ENCODE results near the gene ACKR2. TPM values are rescaled to one million over a fixed set of nuclear protein-coding genes. Genes with fewer than 3 reads are reported as not detected.

Gene ACKR2
- total RNA-seq, 1 donor from 2014 or later = 0.64 TPM

DNA sequence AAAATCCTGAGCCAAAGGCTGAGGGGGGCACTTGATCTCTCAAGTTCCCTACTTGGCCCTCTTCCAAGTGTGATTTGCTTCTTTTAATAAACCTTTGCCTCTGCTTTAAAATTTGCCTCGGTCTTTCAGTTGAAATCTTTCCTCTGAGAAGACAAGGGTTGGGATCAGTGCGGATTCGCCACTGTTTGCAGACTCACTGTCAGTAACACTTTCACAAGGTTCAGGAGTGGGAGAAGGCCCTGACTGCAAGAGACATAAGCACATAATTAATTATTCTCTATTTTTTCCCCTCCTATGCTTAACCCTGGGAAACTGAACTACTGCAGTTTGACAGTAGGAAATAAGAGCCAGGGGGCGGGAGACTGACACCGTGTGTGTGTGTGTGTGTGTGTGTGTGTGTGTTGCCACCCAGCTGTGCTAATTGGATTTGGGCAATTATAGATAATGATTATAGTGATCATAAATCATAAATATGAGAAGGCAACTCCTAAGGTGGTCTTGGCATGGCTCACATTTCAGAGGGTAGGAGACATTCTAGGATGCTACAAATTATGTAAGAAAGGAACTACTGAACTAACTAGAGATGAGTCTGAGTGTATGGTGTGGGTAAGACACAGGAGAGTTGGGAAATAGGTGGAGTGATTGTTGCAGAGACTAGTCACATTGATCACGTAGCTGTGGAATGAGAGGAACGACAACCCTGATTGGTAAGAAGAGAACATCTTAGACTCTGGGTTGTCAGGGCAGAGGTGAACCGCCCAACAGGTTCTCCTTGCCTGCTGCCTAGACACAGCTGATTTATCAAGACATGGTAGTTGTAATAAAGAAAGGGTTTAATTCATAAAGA lies 91.2 kb downstream of the ACKR2 start:
- Mint-ChIP-seq H3K36me3 (ENCODE audit: unreplicated experiment) (peaks cover 2% of the 10 kb centered on the region), H3K4me1 (ENCODE audit: low read depth, unreplicated experiment) (no peaks in the 10 kb centered on the region), H3K27ac (ENCODE audit: unreplicated experiment) (no peak overlapping the region), H3K4me3 (ENCODE audit: unreplicated experiment) (no peak overlapping the region), H3K9me3 (ENCODE audit: unreplicated experiment) (no peaks in the 10 kb centered on the region), H3K27me3 (ENCODE audit: unreplicated experiment) (peaks cover 6% of the 10 kb centered on the region)
- TF ChIP-seq, protein P1, sequence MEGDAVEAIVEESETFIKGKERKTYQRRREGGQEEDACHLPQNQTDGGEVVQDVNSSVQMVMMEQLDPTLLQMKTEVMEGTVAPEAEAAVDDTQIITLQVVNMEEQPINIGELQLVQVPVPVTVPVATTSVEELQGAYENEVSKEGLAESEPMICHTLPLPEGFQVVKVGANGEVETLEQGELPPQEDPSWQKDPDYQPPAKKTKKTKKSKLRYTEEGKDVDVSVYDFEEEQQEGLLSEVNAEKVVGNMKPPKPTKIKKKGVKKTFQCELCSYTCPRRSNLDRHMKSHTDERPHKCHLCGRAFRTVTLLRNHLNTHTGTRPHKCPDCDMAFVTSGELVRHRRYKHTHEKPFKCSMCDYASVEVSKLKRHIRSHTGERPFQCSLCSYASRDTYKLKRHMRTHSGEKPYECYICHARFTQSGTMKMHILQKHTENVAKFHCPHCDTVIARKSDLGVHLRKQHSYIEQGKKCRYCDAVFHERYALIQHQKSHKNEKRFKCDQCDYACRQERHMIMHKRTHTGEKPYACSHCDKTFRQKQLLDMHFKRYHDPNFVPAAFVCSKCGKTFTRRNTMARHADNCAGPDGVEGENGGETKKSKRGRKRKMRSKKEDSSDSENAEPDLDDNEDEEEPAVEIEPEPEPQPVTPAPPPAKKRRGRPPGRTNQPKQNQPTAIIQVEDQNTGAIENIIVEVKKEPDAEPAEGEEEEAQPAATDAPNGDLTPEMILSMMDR (IDR thresholded peaks at IDR 0.05; ENCODE audit: partially characterized antibody, unreplicated experiment) = no peak
- no peak for DNase-seq

DNA sequence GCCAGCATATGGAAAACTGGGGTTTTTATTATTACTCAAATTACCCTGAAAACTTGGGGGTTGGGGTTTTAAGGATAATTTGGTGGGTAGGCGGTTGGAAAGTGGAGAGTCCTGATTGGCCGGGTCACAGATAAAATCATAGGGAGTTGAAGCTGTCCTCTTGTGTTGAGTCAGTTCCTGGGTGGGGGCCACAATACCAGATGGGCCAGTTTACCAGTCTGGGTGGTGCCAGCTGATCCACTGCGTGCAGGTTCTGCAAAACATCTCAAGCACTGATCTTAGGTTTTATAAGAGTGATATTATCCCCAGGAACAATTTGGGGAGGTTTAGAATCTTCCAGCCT lies 91.8 kb downstream of the ACKR2 start:
- no peaks in the 10 kb centered on the region for H3K4me1 Mint-ChIP-seq (ENCODE audit: low read depth, unreplicated experiment)
- H3K27me3 Mint-ChIP-seq (ENCODE audit: unreplicated experiment) = peaks cover 10% of the 10 kb centered on the region
- TF ChIP-seq, protein P1 (IDR thresholded peaks at IDR 0.05; ENCODE audit: partially characterized antibody, unreplicated experiment) = no peak
- no peak overlapping the region for H3K4me3 Mint-ChIP-seq (ENCODE audit: unreplicated experiment)
- H3K36me3 Mint-ChIP-seq (ENCODE audit: unreplicated experiment) = peaks cover 6% of the 10 kb centered on the region
- no peak overlapping the region for H3K27ac Mint-ChIP-seq (ENCODE audit: unreplicated experiment)
- no peak for DNase-seq
- H3K9me3 Mint-ChIP-seq (ENCODE audit: unreplicated experiment) = peaks cover 2% of the 10 kb centered on the region

DNA sequence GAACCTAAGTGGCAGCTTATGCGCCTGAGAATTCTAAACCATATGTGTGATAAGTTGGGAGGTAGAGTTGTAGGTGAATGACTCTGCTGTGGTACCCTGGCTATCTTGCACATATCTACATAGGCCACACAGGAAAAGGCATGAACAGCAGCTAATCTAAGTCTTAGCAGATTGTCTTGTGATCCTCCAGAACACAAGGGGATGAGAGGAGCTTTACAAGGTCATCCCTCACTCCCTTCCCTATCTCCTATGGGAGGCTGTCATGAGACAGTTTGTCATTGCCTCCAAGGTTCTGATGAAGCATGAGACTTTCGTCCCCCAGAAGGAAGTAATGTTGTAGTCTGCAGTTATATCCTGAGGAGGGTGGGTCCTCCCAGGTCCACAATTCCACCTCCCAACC lies 93.0 kb downstream of the ACKR2 start:
- Mint-ChIP-seq H3K27me3 (ENCODE audit: unreplicated experiment) (peaks cover 10% of the 10 kb centered on the region), H3K9me3 (ENCODE audit: unreplicated experiment) (peaks cover 4% of the 10 kb centered on the region), H3K4me3 (ENCODE audit: unreplicated experiment) (no peak overlapping the region), H3K36me3 (ENCODE audit: unreplicated experiment) (peaks cover 6% of the 10 kb centered on the region), H3K4me1 (ENCODE audit: low read depth, unreplicated experiment) (peaks cover 3% of the 10 kb centered on the region), H3K27ac (ENCODE audit: unreplicated experiment) (no peak overlapping the region)
- no peak for DNase-seq
- TF ChIP-seq, protein P1 (IDR thresholded peaks at IDR 0.05; ENCODE audit: partially characterized antibody, unreplicated experiment) = no peak

DNA sequence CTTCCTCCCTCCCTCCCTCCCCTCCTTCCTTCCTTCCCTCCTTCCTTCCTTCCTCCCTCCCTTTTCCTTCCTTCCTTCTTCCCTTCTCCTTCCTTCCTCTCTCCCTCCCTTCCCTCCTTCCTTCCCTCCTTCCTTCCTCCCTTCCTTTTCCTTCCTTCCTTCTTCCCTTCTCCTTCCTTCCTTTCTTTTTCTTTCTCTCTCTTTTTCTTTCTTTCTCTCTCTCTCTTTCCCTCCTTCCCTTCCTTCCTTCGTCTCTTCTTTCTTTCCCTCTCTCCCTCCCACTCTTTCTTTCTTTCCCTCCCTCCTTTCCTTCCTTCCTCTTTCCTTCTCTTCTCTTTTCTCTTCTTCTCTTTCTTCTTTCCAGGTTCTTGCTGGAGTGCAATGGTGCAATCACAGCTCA lies 94.8 kb downstream of the ACKR2 start:
- TF ChIP-seq, protein P1 (IDR thresholded peaks at IDR 0.05; ENCODE audit: partially characterized antibody, unreplicated experiment) = no peak
- H3K27me3 Mint-ChIP-seq (ENCODE audit: unreplicated experiment) = peaks cover 10% of the 10 kb centered on the region
- H3K36me3 Mint-ChIP-seq (ENCODE audit: unreplicated experiment) = peaks cover 11% of the 10 kb centered on the region
- peaks cover 7% of the 10 kb centered on the region for H3K9me3 Mint-ChIP-seq (ENCODE audit: unreplicated experiment)
- H3K4me1 Mint-ChIP-seq (ENCODE audit: low read depth, unreplicated experiment) = peaks cover 6% of the 10 kb centered on the region
- no peak overlapping the region for H3K27ac Mint-ChIP-seq (ENCODE audit: unreplicated experiment)
- no peak overlapping the region for H3K4me3 Mint-ChIP-seq (ENCODE audit: unreplicated experiment)
- no peak for DNase-seq

DNA sequence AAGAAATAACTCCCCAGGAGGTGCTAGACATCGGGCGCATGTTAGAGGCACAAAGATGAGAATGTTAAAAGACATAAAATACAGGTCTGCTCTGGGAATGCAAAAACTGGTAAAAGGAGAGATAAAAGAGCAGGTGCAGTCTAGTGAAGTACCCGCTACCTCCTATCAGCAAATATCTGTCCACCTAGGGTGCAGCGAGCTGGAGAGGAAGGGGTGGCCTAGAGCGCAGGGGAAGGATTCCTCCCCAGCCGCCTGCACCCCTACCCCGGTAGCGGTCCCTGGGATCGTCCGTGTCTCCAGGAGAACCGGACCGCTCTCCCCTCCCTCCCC lies 96.5 kb downstream of the ACKR2 start:
- Mint-ChIP-seq H3K27ac (ENCODE audit: unreplicated experiment) (peak overlapping the region; percentile 36), H3K27me3 (ENCODE audit: unreplicated experiment) (peaks cover 9% of the 10 kb centered on the region), H3K9me3 (ENCODE audit: unreplicated experiment) (peaks cover 11% of the 10 kb centered on the region), H3K4me1 (ENCODE audit: low read depth, unreplicated experiment) (peaks cover 6% of the 10 kb centered on the region), H3K4me3 (ENCODE audit: unreplicated experiment) (peak overlapping the region; percentile 74), H3K36me3 (ENCODE audit: unreplicated experiment) (peaks cover 18% of the 10 kb centered on the region)
- DNase-seq = no peak
- TF ChIP-seq, protein P1 (IDR thresholded peaks at IDR 0.05; ENCODE audit: partially characterized antibody, unreplicated experiment) = no peak

Measured in glutamatergic neuron (in vitro differentiated cells).